A673 (cell line): Measurements from ENCODE around the gene B3GAT3. TPM values are rescaled to one million over a fixed set of nuclear protein-coding genes. Genes with fewer than 3 reads are reported as not detected.

Experiments
- BruUV-seq: library from RNA; stranded (reverse); fragments of 400-500 nt; replicated peaks from 2 replicates; lab custom pipeline; 2021; lab: Mats Ljungman, UMichigan
- CTCF ChIA-PET: fragments of 300-600 bp; sonication (Branson Sonifier 250); formaldehyde crosslinking; loops from one replicate; lab custom pipeline; 2022; ENCODE audit warnings: antibody characterized with exemption; lab: Charles Lee
- POLR2A ChIA-PET: fragments of 300-600 bp; sonication (Branson Sonifier 250); formaldehyde crosslinking; loops from one replicate; lab custom pipeline; 2022; ENCODE audit warnings: antibody characterized with exemption; ENCODE audit not compliant: low non-redundant PET; lab: Charles Lee
- DNase-seq: peaks from one replicate; pipeline ENCODE4 v3.0.0-alpha.2; 2015; ENCODE audit warnings: low spot score
- H3K27ac ChIP-seq: fragments of 200-600 bp; sonication (generic); 2 replicates; pipeline ENCODE4 v1.5.1; 2016; ENCODE audit warnings: mixed run types, low read depth, mild to moderate bottlenecking, mixed read lengths, antibody characterized with exemption, low read length; ENCODE audit not compliant: poor library complexity, severe bottlenecking
- H3K27me3 ChIP-seq: fragments of 200-600 bp; sonication (generic); replicated peaks from 2 replicates; pipeline ENCODE4 v1.6.1; 2017; ENCODE audit warnings: mixed run types, low read depth, mild to moderate bottlenecking, mixed read lengths, antibody characterized with exemption, low read length; ENCODE audit not compliant: insufficient read depth, poor library complexity
- H3K36me3 ChIP-seq: fragments of 200-600 bp; sonication (generic); 2 replicates; pipeline ENCODE4 v1.6.1; 2016; ENCODE audit warnings: mixed run types, mild to moderate bottlenecking, mixed read lengths, antibody characterized with exemption, low read length; ENCODE audit not compliant: insufficient read depth, poor library complexity, severe bottlenecking
- H3K4me1 ChIP-seq: fragments of 200-600 bp; sonication (generic); 2 replicates; pipeline ENCODE4 v1.6.1; 2017; ENCODE audit warnings: mixed run types, mild to moderate bottlenecking, mixed read lengths, antibody characterized with exemption, low read length; ENCODE audit not compliant: insufficient read depth, poor library complexity, severe bottlenecking
- H3K4me3 ChIP-seq: fragments of 200-600 bp; sonication (generic); 2 replicates; pipeline ENCODE4 v1.5.1; 2016; ENCODE audit warnings: low read depth, mixed run types, mild to moderate bottlenecking, mixed read lengths, low read length; ENCODE audit not compliant: poor library complexity, severe bottlenecking
- H3K9me3 ChIP-seq: fragments of 200-600 bp; sonication (generic); 2 replicates; pipeline ENCODE4 v1.6.1; 2016; ENCODE audit warnings: mixed run types, low read depth, mild to moderate bottlenecking, mixed read lengths, antibody characterized with exemption, low read length; ENCODE audit not compliant: poor library complexity, severe bottlenecking
- EZH2 ChIP-seq: fragments of 200-600 bp; sonication (generic); IDR thresholded peaks from 2 replicates; pipeline ENCODE4 v1.6.1; 2017; ENCODE audit warnings: borderline replicate concordance, low read depth, mild to moderate bottlenecking, mixed read lengths, antibody characterized with exemption, low read length; ENCODE audit not compliant: poor library complexity, severe bottlenecking
- intact Hi-C: fragments of 100-400 bp; cut with micrococcal nuclease; formaldehyde crosslinking; loops from one replicate; pipeline ENCODE4 v1.10.0; 2022; ENCODE audit not compliant: unreplicated experiment
- total RNA-seq: library from RNA; stranded (reverse); gene quantifications from 2 replicates; pipeline ENCODE4 v1.2.3, GENCODE V29; 2021
- TF ChIP-seq, protein P1 (sequence below): fragments of 300-800, 200-600 bp; sonication (generic); conservative IDR thresholded peaks from 2 replicates; pipeline ENCODE4 v1.5.1; 2017; ENCODE audit warnings: low read depth, mild to moderate bottlenecking, antibody characterized with exemption, low read length, moderate library complexity, mixed read lengths

B3GAT3 gene
- total RNA-seq, 1 experiment from 2014 or later: 64.7 TPM

DNA sequence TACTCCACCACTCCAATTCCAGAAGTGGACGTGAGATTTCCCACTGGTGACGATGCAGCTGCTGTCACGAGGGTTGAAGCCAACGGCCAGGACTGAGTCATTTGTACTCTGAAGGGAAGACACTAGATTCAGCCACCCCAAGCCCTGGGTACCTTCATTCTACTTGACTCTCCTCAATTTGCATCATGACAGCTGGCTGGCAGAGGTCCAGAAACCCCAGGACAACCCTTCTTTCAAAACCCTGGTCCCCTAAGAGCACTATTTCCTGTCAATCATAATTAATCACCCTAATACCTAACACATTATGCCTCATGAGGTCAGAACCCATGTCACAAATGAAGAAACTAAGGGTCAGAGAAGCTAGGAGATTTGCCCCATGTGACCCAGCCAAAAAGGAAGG lies 14.1 kb downstream of the B3GAT3 start:
- no TSS peak for BruUV-seq
- no peak for TF ChIP-seq EZH2
- TF ChIP-seq, protein P1, sequence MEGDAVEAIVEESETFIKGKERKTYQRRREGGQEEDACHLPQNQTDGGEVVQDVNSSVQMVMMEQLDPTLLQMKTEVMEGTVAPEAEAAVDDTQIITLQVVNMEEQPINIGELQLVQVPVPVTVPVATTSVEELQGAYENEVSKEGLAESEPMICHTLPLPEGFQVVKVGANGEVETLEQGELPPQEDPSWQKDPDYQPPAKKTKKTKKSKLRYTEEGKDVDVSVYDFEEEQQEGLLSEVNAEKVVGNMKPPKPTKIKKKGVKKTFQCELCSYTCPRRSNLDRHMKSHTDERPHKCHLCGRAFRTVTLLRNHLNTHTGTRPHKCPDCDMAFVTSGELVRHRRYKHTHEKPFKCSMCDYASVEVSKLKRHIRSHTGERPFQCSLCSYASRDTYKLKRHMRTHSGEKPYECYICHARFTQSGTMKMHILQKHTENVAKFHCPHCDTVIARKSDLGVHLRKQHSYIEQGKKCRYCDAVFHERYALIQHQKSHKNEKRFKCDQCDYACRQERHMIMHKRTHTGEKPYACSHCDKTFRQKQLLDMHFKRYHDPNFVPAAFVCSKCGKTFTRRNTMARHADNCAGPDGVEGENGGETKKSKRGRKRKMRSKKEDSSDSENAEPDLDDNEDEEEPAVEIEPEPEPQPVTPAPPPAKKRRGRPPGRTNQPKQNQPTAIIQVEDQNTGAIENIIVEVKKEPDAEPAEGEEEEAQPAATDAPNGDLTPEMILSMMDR: no peak
- POLR2A ChIA-PET: no interaction called here
- no peaks in the 10 kb centered on the region for H3K27me3 ChIP-seq
- H3K27ac ChIP-seq: no peak overlapping the region
- intact Hi-C loops: no loop called here
- no peak overlapping the region for H3K4me3 ChIP-seq
- H3K36me3 ChIP-seq: no peaks in the 10 kb centered on the region
- H3K9me3 ChIP-seq: no peaks in the 10 kb centered on the region
- DNase-seq: peak; percentile 61
- CTCF ChIA-PET: no interaction called here
- H3K4me1 ChIP-seq: peaks cover 18% of the 10 kb centered on the region

DNA sequence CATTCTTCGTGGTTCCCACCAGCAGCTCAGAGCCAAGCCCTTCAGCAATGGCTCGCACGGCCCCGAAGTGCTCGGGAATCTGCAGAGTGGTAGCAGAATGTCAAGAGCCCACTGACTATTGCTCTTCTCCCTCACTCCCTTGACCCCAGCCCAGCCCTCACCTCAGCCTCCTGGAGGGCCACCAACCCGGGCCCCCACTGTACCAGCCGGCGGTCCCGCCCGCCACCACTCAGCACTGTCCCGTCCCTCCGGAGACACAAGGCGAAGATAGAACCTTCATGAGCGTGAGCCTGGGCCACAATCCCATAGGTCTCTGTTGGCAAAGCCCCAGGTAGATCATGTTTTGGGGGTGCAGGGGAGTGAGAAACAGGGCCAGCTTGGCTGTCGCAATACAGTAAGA lies 15.9 kb downstream of the B3GAT3 start:
- Histone ChIP-seq H3K27ac (no peak overlapping the region), H3K9me3 (no peaks in the 10 kb centered on the region), H3K27me3 (no peaks in the 10 kb centered on the region), H3K4me3 (no peak overlapping the region), H3K4me1 (peaks cover 7% of the 10 kb centered on the region), H3K36me3 (no peaks in the 10 kb centered on the region)
- ChIA-PET CTCF (no interaction called here), POLR2A (no interaction called here)
- TF ChIP-seq, protein P1: no peak
- TF ChIP-seq EZH2: no peak
- BruUV-seq: no TSS peak
- no peak for DNase-seq
- intact Hi-C loops: no loop called here

DNA sequence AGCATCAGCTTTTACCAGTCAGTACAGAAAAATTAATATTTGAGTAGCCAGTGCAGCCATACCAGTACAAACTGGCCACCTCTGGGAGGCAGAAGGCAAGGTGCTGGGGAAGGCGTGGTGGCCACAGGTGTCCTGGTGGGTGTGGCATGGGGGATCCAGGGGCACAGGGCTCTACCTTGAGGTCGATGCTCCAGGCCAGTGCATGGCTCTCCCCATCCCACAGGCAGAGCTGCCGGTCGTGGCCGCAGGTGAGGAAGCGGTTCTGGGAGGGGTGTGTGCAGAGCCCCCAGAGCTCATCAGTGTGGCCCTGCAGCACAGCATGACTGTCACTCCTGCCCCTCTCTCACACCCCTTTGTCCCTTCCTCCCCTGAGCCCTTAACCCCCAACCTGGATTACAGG lies 16.3 kb downstream of the B3GAT3 start:
- DNase-seq: no peak
- intact Hi-C loops: no loop called here
- Histone ChIP-seq H3K4me1 (peaks cover 7% of the 10 kb centered on the region), H3K27me3 (no peaks in the 10 kb centered on the region), H3K4me3 (no peak overlapping the region), H3K27ac (no peak overlapping the region), H3K9me3 (no peaks in the 10 kb centered on the region), H3K36me3 (no peaks in the 10 kb centered on the region)
- POLR2A ChIA-PET: no interaction called here
- no peak for TF ChIP-seq EZH2
- TF ChIP-seq, protein P1: no peak
- CTCF ChIA-PET: no interaction called here
- BruUV-seq: no TSS peak
